Naive B cell (primary cell): ENCODE data around the gene GRIN3B. TPM values are rescaled to one million over a fixed set of nuclear protein-coding genes. Genes with fewer than 3 reads are reported as not detected.

Experiments used
- ATAC-seq, 2 donors: fragments of 150-1000 bp; cut with Tn5 transposase; 2 replicates each; pipeline ENCODE4 v1.10.0; 2021; ENCODE audit warnings: low read depth in 2 of 2, mild to moderate bottlenecking in 2 of 2, moderate library complexity in 2 of 2
- DNase-seq: peaks from one replicate; pipeline ENCODE4 v3.0.0; 2022
- H3K27ac Mint-ChIP-seq, 6 donors: one replicate each; pipeline ENCODE4 v1.8.0; 2020 to 2022; ENCODE audit warnings: mild to moderate bottlenecking in 6 of 6, mixed read lengths in 6 of 6, moderate library complexity in 5 of 6, inconsistent platforms in 2 of 6
- H3K27me3 Mint-ChIP-seq, 3 donors: one replicate each; pipeline ENCODE4 v1.8.0; 2021 to 2022; ENCODE audit warnings: mixed read lengths in 3 of 3, mild to moderate bottlenecking in 1 of 3
- H3K36me3 Mint-ChIP-seq, 2 donors: one replicate each; pipeline ENCODE4 v1.8.0; 2020 to 2022; ENCODE audit warnings: mixed read lengths in 2 of 2, inconsistent platforms in 1 of 2, mild to moderate bottlenecking in 1 of 2
- H3K4me1 Mint-ChIP-seq, 3 donors: one replicate each; pipeline ENCODE4 v1.8.0; 2020 to 2022; ENCODE audit warnings: mixed read lengths in 3 of 3, inconsistent platforms in 1 of 3, mild to moderate bottlenecking in 1 of 3, moderate library complexity in 1 of 3
- H3K4me3 Mint-ChIP-seq, 8 donors: one replicate each; pipeline ENCODE4 v1.8.0; 2020 to 2022; ENCODE audit warnings: mild to moderate bottlenecking in 8 of 8, mixed read lengths in 8 of 8, moderate library complexity in 8 of 8, inconsistent platforms in 2 of 8
- H3K9me3 Mint-ChIP-seq, 7 donors: one replicate each; pipeline ENCODE4 v1.8.0; 2020 to 2022; ENCODE audit warnings: mixed read lengths in 7 of 7, mild to moderate bottlenecking in 5 of 7, inconsistent platforms in 2 of 7, moderate library complexity in 1 of 7
- polyA plus RNA-seq, 6 donors: library from polyadenylated mRNA; unstranded; fragments of 300-500 nt; fragmentation: Illumina TruSeq; gene quantifications; one replicate each; pipeline ENCODE4 v1.2.3, GENCODE V29; 2021; ENCODE audit warnings: low read depth in 6 of 6

GRIN3B gene
- polyA plus RNA-seq, 6 donors from 2014 or later: not detected

- no peaks in the 10 kb centered on the region for H3K9me3 Mint-ChIP-seq
- peak overlapping the region in 3 of 8 donors; percentile 12 to 56 (median 24) for H3K4me3 Mint-ChIP-seq
- ATAC-seq (no peak), DNase-seq (no peak)
- H3K4me1 Mint-ChIP-seq: peaks cover 36 to 43% (median 41%) of the 10 kb centered on the region in 3 donors
- H3K27ac Mint-ChIP-seq: peak overlapping the region in 2 of 6 donors; percentile 54 to 92
- H3K36me3 Mint-ChIP-seq: peaks cover 0 to 10% of the 10 kb centered on the region in 2 donors
- no peaks in the 10 kb centered on the region for H3K27me3 Mint-ChIP-seq
These were observed 32.1 kb downstream of the GRIN3B start for GRCh38 chr19:1032264-1032867.

- DNase-seq (no peak), ATAC-seq (no peak)
- Mint-ChIP-seq H3K27ac (peak overlapping the region in 4 of 6 donors; percentile 60 to 97 (median 79)), H3K36me3 (peaks cover 0 to 18% of the 10 kb centered on the region in 2 donors), H3K27me3 (no peaks in the 10 kb centered on the region), H3K9me3 (peaks cover 0 to 2% (median 0%) of the 10 kb centered on the region in 7 donors), H3K4me1 (peaks cover 46 to 66% (median 63%) of the 10 kb centered on the region in 3 donors), H3K4me3 (peak overlapping the region in 7 of 8 donors; percentile 22 to 93 (median 57))
These were observed 35.9 kb downstream of the GRIN3B start for GRCh38 chr19:1035998-1036621.

- Mint-ChIP-seq H3K4me1 (peaks cover 43 to 68% (median 67%) of the 10 kb centered on the region in 3 donors), H3K4me3 (peak overlapping the region; percentile 91 to 99 (median 97)), H3K27me3 (no peaks in the 10 kb centered on the region), H3K9me3 (peaks cover 0 to 2% (median 0%) of the 10 kb centered on the region in 7 donors), H3K36me3 (peaks cover 0 to 18% of the 10 kb centered on the region in 2 donors), H3K27ac (peak overlapping the region; percentile 96 to 99 (median 97))
- DNase-seq: no peak
- ATAC-seq: peak in 1 of 2 donors; percentile 1
These were observed 37.4 kb downstream of the GRIN3B start for GRCh38 chr19:1037621-1038064.

GRCh38 chr19:1038978-1039645 is 38.9 kb downstream of the GRIN3B start:
- H3K27me3 Mint-ChIP-seq: no peaks in the 10 kb centered on the region
- peak overlapping the region; percentile 96 to 99 (median 97) for H3K27ac Mint-ChIP-seq
- peaks cover 0 to 18% of the 10 kb centered on the region in 2 donors for H3K36me3 Mint-ChIP-seq
- peaks cover 0 to 2% (median 0%) of the 10 kb centered on the region in 7 donors for H3K9me3 Mint-ChIP-seq
- peak overlapping the region; percentile 93 to 100 (median 98) for H3K4me3 Mint-ChIP-seq
- ATAC-seq (no peak), DNase-seq (no peak)
- H3K4me1 Mint-ChIP-seq: peaks cover 39 to 74% (median 66%) of the 10 kb centered on the region in 3 donors

GRCh38 chr19:1039646-1040475 is 39.6 kb downstream of the GRIN3B start, which contains the start of gene ABCA7:
ABCA7 (plus strand) TSS chr19:1040107; CDS start chr19:1041362, 1,255 bp downstream.
- H3K4me3 Mint-ChIP-seq: peak within 1 kb of the TSS; percentile 93 to 100 (median 98)
- DNase-seq (peak; percentile 99), ATAC-seq (peak; percentile 81 to 82)
- H3K9me3 Mint-ChIP-seq: peaks cover 0 to 2% (median 0%) of the 10 kb centered on the region in 7 donors
- peak within 1 kb of the TSS; percentile 96 to 99 (median 97) for H3K27ac Mint-ChIP-seq
- peaks cover 0 to 18% of the 10 kb centered on the region in 2 donors for H3K36me3 Mint-ChIP-seq
- H3K27me3 Mint-ChIP-seq: no peaks in the 10 kb centered on the region
- peaks cover 39 to 74% (median 66%) of the 10 kb centered on the region in 3 donors for H3K4me1 Mint-ChIP-seq

- ATAC-seq (peak; percentile 47 to 48), DNase-seq (peak; percentile 84)
- peaks cover 0 to 2% (median 0%) of the 10 kb centered on the region in 7 donors for H3K9me3 Mint-ChIP-seq
- H3K36me3 Mint-ChIP-seq: peaks cover 0 to 18% of the 10 kb centered on the region in 2 donors
- peak overlapping the region; percentile 93 to 100 (median 98) for H3K4me3 Mint-ChIP-seq
- no peaks in the 10 kb centered on the region for H3K27me3 Mint-ChIP-seq
- peaks cover 38 to 67% (median 59%) of the 10 kb centered on the region in 3 donors for H3K4me1 Mint-ChIP-seq
- H3K27ac Mint-ChIP-seq: peak overlapping the region; percentile 44 to 99 (median 96)
These were observed 40.5 kb downstream of the GRIN3B start for GRCh38 chr19:1040476-1041271.

GRCh38 chr19:1041272-1041834 is 41.1 kb downstream of the GRIN3B start:
- H3K27ac Mint-ChIP-seq: peak overlapping the region in 4 of 6 donors; percentile 96 to 99 (median 97)
- H3K4me1 Mint-ChIP-seq: peaks cover 31 to 61% (median 52%) of the 10 kb centered on the region in 3 donors
- H3K27me3 Mint-ChIP-seq: no peaks in the 10 kb centered on the region

GRCh38 chr19:1041835-1042685 is 41.8 kb downstream of the GRIN3B start:
- ATAC-seq: no peak
- peaks cover 0 to 2% (median 0%) of the 10 kb centered on the region in 7 donors for H3K9me3 Mint-ChIP-seq
- no peak for DNase-seq
- H3K4me1 Mint-ChIP-seq: peaks cover 27 to 53% (median 46%) of the 10 kb centered on the region in 3 donors
- peaks cover 0 to 11% of the 10 kb centered on the region in 2 donors for H3K36me3 Mint-ChIP-seq
- H3K4me3 Mint-ChIP-seq: peak overlapping the region in 6 of 8 donors; percentile 35 to 99 (median 96)
- no peaks in the 10 kb centered on the region for H3K27me3 Mint-ChIP-seq
- peak overlapping the region in 1 of 6 donors; percentile 77 for H3K27ac Mint-ChIP-seq

More at GRCh38 chr19:1041272-1041834, 41.1 kb downstream of the GRIN3B start:
- peak overlapping the region; percentile 93 to 100 (median 98) for H3K4me3 Mint-ChIP-seq
- DNase-seq: no peak
- peaks cover 0 to 16% of the 10 kb centered on the region in 2 donors for H3K36me3 Mint-ChIP-seq
- peaks cover 0 to 2% (median 0%) of the 10 kb centered on the region in 7 donors for H3K9me3 Mint-ChIP-seq
- no peak for ATAC-seq

- H3K27me3 Mint-ChIP-seq: no peaks in the 10 kb centered on the region
These were observed 42.7 kb downstream of the GRIN3B start for GRCh38 chr19:1042689-1043511.

GRCh38 chr19:1045247-1045603 is 45.0 kb downstream of the GRIN3B start:
- ATAC-seq (peak; percentile 27 to 51), DNase-seq (peak; percentile 44)
- Mint-ChIP-seq H3K27me3 (no peaks in the 10 kb centered on the region), H3K9me3 (no peaks in the 10 kb centered on the region), H3K27ac (no peak overlapping the region), H3K4me1 (peaks cover 3 to 22% (median 18%) of the 10 kb centered on the region in 3 donors), H3K36me3 (no peaks in the 10 kb centered on the region), H3K4me3 (peak overlapping the region in 2 of 8 donors; percentile 11 to 22)

More at GRCh38 chr19:1042689-1043511, 42.7 kb downstream of the GRIN3B start:
- peaks cover 20 to 45% (median 38%) of the 10 kb centered on the region in 3 donors for H3K4me1 Mint-ChIP-seq
- H3K27ac Mint-ChIP-seq: no peak overlapping the region
- H3K36me3 Mint-ChIP-seq: peaks cover 0 to 2% of the 10 kb centered on the region in 2 donors
- ATAC-seq: no peak
- DNase-seq: no peak
- peak overlapping the region in 4 of 8 donors; percentile 23 to 93 (median 48) for H3K4me3 Mint-ChIP-seq
- H3K9me3 Mint-ChIP-seq: peaks cover 0 to 2% (median 0%) of the 10 kb centered on the region in 7 donors
